Measurements from ENCODE around the gene ELK4. TPM values are rescaled to one million over a fixed set of nuclear protein-coding genes. Genes with fewer than 3 reads are reported as not detected.

The ELK4 gene
- total RNA-seq, 1 donor, result 30.2 TPM

DNA sequence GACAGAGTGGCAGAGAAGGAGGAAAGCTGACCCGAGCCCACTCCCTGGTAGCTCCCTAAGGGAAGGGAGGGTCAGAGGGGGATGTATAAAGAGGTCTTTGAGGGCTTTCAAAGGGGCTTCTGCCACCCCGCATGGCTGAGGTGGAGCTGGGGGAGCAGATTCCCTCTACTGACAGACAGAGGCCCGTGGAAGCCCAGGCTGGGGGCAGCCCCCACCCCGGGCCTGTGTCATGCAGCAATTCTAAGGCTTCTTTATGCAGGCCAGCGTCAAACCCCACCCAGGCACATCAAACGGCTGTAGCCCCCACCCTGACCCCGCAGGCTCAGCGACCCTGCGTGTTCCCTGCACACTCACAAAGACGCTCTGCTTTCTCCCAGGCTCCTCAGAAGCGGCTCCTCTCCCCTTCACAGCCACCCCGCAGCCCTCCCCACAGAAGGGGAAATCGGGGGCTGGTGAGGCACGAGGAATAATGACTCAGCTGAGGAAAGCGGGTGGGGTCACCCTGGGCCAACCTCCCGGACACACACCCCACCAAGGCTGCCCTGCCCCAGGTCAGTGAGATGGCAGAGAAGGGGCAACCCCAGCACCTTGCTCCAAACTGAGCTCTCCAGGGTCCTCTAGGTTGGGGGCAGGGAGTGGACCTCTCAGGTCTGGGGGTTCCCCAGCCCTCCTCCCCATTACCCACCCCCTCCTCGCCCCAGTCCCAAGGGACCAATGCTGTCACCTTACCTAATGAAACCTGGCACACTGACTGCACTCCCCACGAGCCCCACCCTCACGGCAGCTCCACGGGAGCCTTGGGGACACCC lies 37.7 kb upstream of the ELK4 start:
- TF ChIP-seq, protein P1, sequence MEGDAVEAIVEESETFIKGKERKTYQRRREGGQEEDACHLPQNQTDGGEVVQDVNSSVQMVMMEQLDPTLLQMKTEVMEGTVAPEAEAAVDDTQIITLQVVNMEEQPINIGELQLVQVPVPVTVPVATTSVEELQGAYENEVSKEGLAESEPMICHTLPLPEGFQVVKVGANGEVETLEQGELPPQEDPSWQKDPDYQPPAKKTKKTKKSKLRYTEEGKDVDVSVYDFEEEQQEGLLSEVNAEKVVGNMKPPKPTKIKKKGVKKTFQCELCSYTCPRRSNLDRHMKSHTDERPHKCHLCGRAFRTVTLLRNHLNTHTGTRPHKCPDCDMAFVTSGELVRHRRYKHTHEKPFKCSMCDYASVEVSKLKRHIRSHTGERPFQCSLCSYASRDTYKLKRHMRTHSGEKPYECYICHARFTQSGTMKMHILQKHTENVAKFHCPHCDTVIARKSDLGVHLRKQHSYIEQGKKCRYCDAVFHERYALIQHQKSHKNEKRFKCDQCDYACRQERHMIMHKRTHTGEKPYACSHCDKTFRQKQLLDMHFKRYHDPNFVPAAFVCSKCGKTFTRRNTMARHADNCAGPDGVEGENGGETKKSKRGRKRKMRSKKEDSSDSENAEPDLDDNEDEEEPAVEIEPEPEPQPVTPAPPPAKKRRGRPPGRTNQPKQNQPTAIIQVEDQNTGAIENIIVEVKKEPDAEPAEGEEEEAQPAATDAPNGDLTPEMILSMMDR (IDR thresholded peaks at IDR 0.05; ENCODE audit: insufficient read depth, low read depth, low read length), result no peak
- H3K4me3 ChIP-seq (ENCODE audit: low read depth, low read length), result no peak overlapping the region
- DNase-seq (ENCODE audit: low read depth), result no peak

DNA sequence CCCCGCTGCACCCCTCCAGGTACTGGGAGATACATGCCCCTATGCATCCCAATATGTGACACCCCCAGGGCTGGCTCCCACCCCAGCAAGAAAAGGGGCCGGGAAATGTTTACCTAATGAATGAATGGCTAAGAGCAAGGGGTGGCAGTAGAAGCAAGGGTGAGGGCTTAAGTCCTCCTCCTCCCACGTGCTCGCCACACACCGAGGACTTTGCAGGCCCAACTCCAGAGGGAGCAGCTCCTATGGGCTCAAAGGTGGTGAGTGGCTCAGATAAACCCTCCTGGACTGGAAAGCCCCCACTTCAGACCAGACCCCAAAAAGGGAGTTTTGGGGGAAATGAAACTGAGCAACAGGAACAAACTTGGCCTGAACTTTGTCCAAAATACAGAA lies 37.1 kb upstream of the ELK4 start:
- TF ChIP-seq, protein P1 (IDR thresholded peaks at IDR 0.05; ENCODE audit: insufficient read depth, low read depth, low read length), result no peak
- DNase-seq (ENCODE audit: low read depth), result no peak
- no peak overlapping the region for H3K4me3 ChIP-seq (ENCODE audit: low read depth, low read length)

DNA sequence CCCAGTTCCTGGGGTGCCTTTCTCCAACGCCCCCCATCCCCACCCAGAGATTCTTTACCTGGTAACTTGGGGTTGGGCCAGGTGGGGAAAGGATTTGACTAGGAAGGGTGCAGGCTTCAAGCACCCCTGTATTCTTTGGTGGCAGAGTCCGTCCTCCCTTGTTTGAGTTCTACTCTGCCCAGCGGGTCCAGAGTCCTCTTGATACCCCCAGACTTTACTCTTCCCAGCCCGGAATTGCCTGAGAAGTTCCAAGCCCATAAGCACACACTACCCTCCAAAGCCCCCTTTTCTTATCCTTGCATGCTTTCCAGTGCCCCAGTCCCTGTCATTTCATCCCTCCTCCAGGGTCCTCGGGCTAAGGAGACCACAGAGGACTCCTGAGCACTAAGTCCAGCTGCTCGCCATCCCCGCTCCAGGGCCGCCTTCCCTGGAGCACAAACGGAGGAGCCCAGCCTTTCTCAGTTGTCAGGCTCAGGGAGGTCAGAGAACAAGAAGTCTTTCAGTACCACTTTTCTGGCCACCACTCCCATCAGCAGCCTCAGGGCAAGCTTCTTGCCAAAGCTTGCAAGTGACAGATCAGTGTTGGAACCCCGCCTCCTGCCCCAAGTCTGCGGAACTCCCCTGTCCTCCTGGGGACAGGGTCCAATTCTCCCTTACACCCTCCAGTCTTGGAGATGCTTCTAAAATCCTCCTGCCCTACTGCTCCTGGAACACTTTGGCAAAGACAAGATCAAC lies 36.3 kb upstream of the ELK4 start:
- no peak for DNase-seq (ENCODE audit: low read depth)
- TF ChIP-seq, protein P1 (IDR thresholded peaks at IDR 0.05; ENCODE audit: insufficient read depth, low read depth, low read length), result no peak

DNA sequence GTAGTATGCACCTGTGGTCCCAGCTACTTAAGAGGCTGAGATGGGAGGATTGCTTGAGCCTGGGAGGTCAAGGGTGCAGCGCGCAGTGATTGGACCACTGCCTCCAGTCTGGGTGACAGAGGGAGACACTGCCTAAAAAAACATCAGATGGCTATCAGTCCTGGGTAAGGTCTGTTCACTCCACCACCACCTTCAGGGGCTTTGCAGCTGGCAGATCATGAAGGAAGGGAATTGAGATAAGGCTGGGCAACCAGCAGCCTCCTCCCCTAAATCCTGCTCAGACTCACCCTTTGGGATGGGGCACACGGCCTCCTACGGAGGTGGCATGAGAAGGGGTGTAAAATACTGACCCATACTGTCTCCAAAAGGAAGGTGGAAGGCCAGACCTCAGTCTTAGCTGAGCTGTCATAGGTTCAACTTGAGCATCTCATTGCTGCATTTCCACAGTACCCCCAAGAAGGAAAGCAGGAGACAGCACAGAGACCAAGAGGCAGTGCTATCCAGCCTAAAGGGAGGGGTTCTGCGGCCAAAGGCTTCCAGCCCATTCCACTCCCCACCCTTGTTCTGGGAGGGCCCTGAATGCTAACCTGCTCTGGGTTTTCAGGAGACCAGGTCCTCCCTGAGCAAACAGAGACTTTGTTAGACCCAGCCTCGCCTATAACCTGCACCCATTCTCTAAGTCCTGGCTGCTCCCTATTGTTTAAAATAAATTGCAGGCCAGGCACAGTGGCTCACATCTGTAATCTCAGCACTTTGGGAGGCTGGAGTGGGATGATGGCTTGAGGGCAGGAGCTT lies 34.8 kb upstream of the ELK4 start:
- TF ChIP-seq, protein P1 (IDR thresholded peaks at IDR 0.05; ENCODE audit: insufficient read depth, low read depth, low read length), result no peak
- DNase-seq (ENCODE audit: low read depth), result no peak
- no peak overlapping the region for H3K4me3 ChIP-seq (ENCODE audit: low read depth, low read length)

More for the DNA sequence above, 36.3 kb upstream of the ELK4 start:
- H3K4me3 ChIP-seq (ENCODE audit: low read depth, low read length), result no peak overlapping the region

DNA sequence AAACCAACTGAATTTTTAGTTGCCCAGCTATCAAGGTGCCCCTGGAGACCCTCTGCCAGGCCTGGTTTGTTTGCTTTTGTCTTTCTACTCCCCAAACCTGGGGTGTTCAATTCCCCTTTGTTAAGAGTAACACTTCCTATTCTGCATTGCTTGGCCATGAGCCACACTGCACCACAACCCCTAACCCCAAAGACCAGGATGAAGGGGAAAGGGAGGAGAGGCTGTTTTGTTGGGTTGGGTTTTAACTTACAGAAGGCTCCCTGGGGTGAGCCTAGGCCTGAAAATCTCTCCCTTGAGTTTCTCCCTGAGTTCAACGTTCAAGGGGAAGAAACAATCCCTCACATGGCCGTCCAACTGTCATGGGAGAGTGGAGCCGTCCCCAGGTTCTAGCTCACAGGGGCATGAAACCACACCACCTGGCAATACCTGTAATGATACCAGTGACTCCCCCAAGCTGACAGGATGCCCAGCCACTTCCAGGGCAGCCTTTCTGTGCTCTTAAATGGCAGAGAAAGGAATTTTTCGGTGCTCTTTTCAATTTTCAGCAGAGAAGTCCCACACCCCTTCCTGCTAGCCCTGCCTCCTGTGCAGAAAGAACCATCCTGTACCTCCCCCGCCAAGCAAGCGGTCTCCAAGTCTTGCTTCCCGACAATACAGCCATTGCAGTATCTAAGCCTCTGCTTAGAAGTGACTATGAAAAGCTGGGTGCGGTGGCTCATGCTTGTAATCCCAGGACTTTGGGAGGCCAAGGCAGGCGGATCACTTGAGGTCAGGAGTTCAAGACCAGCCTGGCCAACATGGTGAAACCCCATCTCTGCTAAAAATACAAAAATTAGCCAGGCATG lies 33.6 kb upstream of the ELK4 start:
- H3K4me3 ChIP-seq (ENCODE audit: low read depth, low read length), result no peak overlapping the region
- no peak for DNase-seq (ENCODE audit: low read depth)
- TF ChIP-seq, protein P1 (IDR thresholded peaks at IDR 0.05; ENCODE audit: insufficient read depth, low read depth, low read length), result no peak
